Activated T-cell treated with anti-CD3 and anti-CD28 coated beads, Interleukin-2, amount 50 U/mL, for 72 hours (primary cell): Measurements from ENCODE around the gene SHISA9. TPM values are rescaled to one million over a fixed set of nuclear protein-coding genes. Genes with fewer than 3 reads are reported as not detected.

ENCODE experiments used
- ATAC-seq, 2 donors: fragments of 150-1000 bp; cut with Tn5 transposase; replicated peaks in 1 of 2; 2 replicates each; pipeline ENCODE4 v1.10.0; 2021; ENCODE audit warnings: moderate library complexity in 2 of 2, mild to moderate bottlenecking in 1 of 2
- DNase-seq, 2 donors: peaks; one replicate each; pipeline ENCODE4 v3.0.0; 2021 to 2022; ENCODE audit warnings: mixed read lengths in 1 of 2
- H3K27ac Mint-ChIP-seq: one replicate; pipeline ENCODE4 v1.8.0; 2022; ENCODE audit warnings: mild to moderate bottlenecking, moderate library complexity, mixed read lengths
- H3K27me3 Mint-ChIP-seq: one replicate; pipeline ENCODE4 v1.8.0; 2022; ENCODE audit warnings: low read depth, mixed read lengths
- H3K36me3 Mint-ChIP-seq, 2 donors: one replicate each; pipeline ENCODE4 v1.8.0; 2022; ENCODE audit warnings: mixed read lengths in 2 of 2, mild to moderate bottlenecking in 1 of 2; ENCODE audit not compliant: insufficient read depth in 2 of 2
- H3K4me1 Mint-ChIP-seq: one replicate; pipeline ENCODE4 v1.8.0; 2022; ENCODE audit warnings: low read depth, mixed read lengths
- H3K4me3 Mint-ChIP-seq, 2 donors: one replicate each; pipeline ENCODE4 v1.8.0; 2022; ENCODE audit warnings: mild to moderate bottlenecking in 2 of 2, mixed read lengths in 2 of 2, moderate library complexity in 2 of 2
- H3K9me3 Mint-ChIP-seq, 2 donors: one replicate each; pipeline ENCODE4 v1.8.0; 2022; ENCODE audit warnings: mixed read lengths in 2 of 2
- total RNA-seq, 2 donors: library from RNA; stranded (reverse); gene quantifications; one replicate each; pipeline ENCODE4 v1.2.3, GENCODE V29; 2022

SHISA9 gene
- total RNA-seq, 2 donors from 2014 or later: 0.14 TPM; not detected in 1

- Mint-ChIP-seq H3K9me3 (peaks cover 8 to 11% of the 10 kb centered on the region in 2 donors), H3K4me3 (no peak overlapping the region), H3K4me1 (no peaks in the 10 kb centered on the region), H3K27ac (no peak overlapping the region), H3K36me3 (no peaks in the 10 kb centered on the region), H3K27me3 (peaks cover 6% of the 10 kb centered on the region)
- DNase-seq: no peak
- ATAC-seq: no peak
These were observed 322.3 kb downstream of the SHISA9 start for GRCh38 chr16:13223666-13224065.

- Mint-ChIP-seq H3K4me1 (no peaks in the 10 kb centered on the region), H3K4me3 (no peak overlapping the region)
These were observed 327.6 kb downstream of the SHISA9 start for GRCh38 chr16:13229039-13229438.

GRCh38 chr16:13231365-13231764, 330.0 kb downstream of the SHISA9 start:
- H3K27ac Mint-ChIP-seq: no peak overlapping the region
- no peak overlapping the region for H3K4me3 Mint-ChIP-seq
- H3K27me3 Mint-ChIP-seq: peaks cover 6% of the 10 kb centered on the region
- H3K4me1 Mint-ChIP-seq: no peaks in the 10 kb centered on the region
- DNase-seq: no peak
- no peak for ATAC-seq
- H3K36me3 Mint-ChIP-seq: no peaks in the 10 kb centered on the region
- peaks cover 6 to 12% of the 10 kb centered on the region in 2 donors for H3K9me3 Mint-ChIP-seq

More at GRCh38 chr16:13229039-13229438, 327.6 kb downstream of the SHISA9 start:
- DNase-seq: no peak
- Mint-ChIP-seq H3K27me3 (peaks cover 6% of the 10 kb centered on the region), H3K36me3 (no peaks in the 10 kb centered on the region), H3K27ac (no peak overlapping the region), H3K9me3 (peaks cover 8 to 14% of the 10 kb centered on the region in 2 donors)
- no peak for ATAC-seq

GRCh38 chr16:13234999-13235398, 333.6 kb downstream of the SHISA9 start:
- Mint-ChIP-seq H3K9me3 (peaks cover 4 to 5% of the 10 kb centered on the region in 2 donors), H3K4me1 (no peaks in the 10 kb centered on the region), H3K4me3 (no peak overlapping the region), H3K36me3 (no peaks in the 10 kb centered on the region), H3K27ac (no peak overlapping the region), H3K27me3 (no peaks in the 10 kb centered on the region)
- no peak for ATAC-seq
- DNase-seq: no peak

- DNase-seq (no peak), ATAC-seq (no peak)
- Mint-ChIP-seq H3K36me3 (no peaks in the 10 kb centered on the region), H3K27ac (no peak overlapping the region), H3K4me1 (no peaks in the 10 kb centered on the region), H3K27me3 (no peaks in the 10 kb centered on the region), H3K9me3 (peaks cover 0 to 3% of the 10 kb centered on the region in 2 donors), H3K4me3 (no peak overlapping the region)
These were observed 334.9 kb downstream of the SHISA9 start for GRCh38 chr16:13236308-13236707.

- no peak overlapping the region for H3K27ac Mint-ChIP-seq
- no peak overlapping the region for H3K4me3 Mint-ChIP-seq
- no peaks in the 10 kb centered on the region for H3K27me3 Mint-ChIP-seq
- no peak for DNase-seq
- ATAC-seq: no peak
- H3K36me3 Mint-ChIP-seq: no peaks in the 10 kb centered on the region
- H3K4me1 Mint-ChIP-seq: no peaks in the 10 kb centered on the region
- H3K9me3 Mint-ChIP-seq: no peaks in the 10 kb centered on the region
These were observed 336.8 kb downstream of the SHISA9 start for GRCh38 chr16:13238182-13238581.

- ATAC-seq (no peak), DNase-seq (no peak)
- H3K9me3 Mint-ChIP-seq: no peaks in the 10 kb centered on the region
- H3K27ac Mint-ChIP-seq: no peak overlapping the region
- H3K4me1 Mint-ChIP-seq: no peaks in the 10 kb centered on the region
- H3K36me3 Mint-ChIP-seq: no peaks in the 10 kb centered on the region
- H3K27me3 Mint-ChIP-seq: no peaks in the 10 kb centered on the region
- no peak overlapping the region for H3K4me3 Mint-ChIP-seq
These were observed 340.8 kb downstream of the SHISA9 start for GRCh38 chr16:13242201-13242600.

DNA sequence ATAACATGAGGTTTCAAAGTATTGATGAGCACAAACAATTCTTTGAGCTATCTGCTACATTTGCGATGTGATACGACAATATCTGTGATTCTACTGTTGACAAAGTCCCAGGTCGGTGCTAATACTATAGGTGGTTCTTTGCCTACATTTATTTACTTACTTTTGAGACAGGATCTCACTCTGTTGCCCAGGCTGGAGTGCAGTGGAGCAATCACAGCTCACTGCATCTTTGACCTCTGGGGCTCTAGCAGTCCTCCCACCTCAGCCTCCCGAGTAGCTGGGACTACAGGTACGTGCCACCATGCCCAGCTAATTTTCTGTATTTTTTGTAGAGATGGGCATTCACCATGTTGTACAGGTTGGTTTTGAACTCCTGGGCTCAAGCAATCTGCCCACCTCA, 343.4 kb downstream of the SHISA9 start:
- Mint-ChIP-seq H3K27me3 (no peaks in the 10 kb centered on the region), H3K36me3 (no peaks in the 10 kb centered on the region), H3K4me3 (no peak overlapping the region)

GRCh38 chr16:13245713-13246377, 344.4 kb downstream of the SHISA9 start:
- Mint-ChIP-seq H3K9me3 (peaks cover 3% of the 10 kb centered on the region in 2 donors), H3K4me1 (no peaks in the 10 kb centered on the region), H3K4me3 (no peak overlapping the region), H3K27me3 (no peaks in the 10 kb centered on the region), H3K27ac (no peak overlapping the region), H3K36me3 (no peaks in the 10 kb centered on the region)
- DNase-seq (no peak), ATAC-seq (no peak)

More for the DNA sequence above, 343.4 kb downstream of the SHISA9 start:
- no peaks in the 10 kb centered on the region for H3K4me1 Mint-ChIP-seq
- DNase-seq (no peak), ATAC-seq (no peak)
- peaks cover 3% of the 10 kb centered on the region in 2 donors for H3K9me3 Mint-ChIP-seq
- H3K27ac Mint-ChIP-seq: no peak overlapping the region

DNA sequence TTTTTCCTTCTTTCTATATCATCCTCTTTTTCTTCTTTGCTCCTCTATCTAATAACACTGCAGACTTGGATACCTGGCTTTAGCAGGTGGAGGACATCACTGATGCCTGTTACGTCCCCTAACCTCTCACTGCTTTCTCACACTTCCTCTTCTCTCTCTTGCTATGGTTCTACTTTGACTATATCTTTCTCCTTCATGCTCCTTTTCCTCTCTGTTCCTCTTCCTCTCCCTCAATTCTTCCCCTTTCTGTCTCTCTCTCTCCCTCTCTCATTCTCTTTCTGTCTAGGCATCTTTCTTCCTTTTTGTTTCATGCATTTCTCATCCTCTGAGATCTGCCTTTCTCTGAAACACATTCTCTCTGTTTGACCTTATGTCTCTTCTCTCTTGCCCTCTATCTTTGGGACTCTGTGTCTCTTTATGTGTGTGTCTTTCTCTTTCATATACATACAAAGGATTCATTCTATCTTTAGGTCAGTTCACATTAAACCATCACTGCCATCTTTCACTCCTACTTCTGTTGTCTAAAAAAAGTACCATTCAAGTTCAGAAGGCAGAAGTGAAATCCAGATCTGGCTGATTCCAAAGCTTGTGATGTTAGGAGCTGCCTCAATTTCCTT, 353.7 kb downstream of the SHISA9 start:
- DNase-seq: no peak
- Mint-ChIP-seq H3K4me1 (no peaks in the 10 kb centered on the region), H3K27ac (no peak overlapping the region), H3K4me3 (no peak overlapping the region), H3K9me3 (peaks cover 3% of the 10 kb centered on the region in 2 donors), H3K27me3 (no peaks in the 10 kb centered on the region), H3K36me3 (peaks cover 0 to 2% of the 10 kb centered on the region in 2 donors)
- ATAC-seq: no peak

- H3K4me3 Mint-ChIP-seq: no peak overlapping the region
- H3K4me1 Mint-ChIP-seq: no peaks in the 10 kb centered on the region
- DNase-seq (no peak), ATAC-seq (no peak)
- peaks cover 5 to 6% of the 10 kb centered on the region in 2 donors for H3K36me3 Mint-ChIP-seq
- no peaks in the 10 kb centered on the region for H3K27me3 Mint-ChIP-seq
- no peak overlapping the region for H3K27ac Mint-ChIP-seq
- H3K9me3 Mint-ChIP-seq: peaks cover 4 to 14% of the 10 kb centered on the region in 2 donors
These were observed 361.1 kb downstream of the SHISA9 start for GRCh38 chr16:13262270-13263090.

DNA sequence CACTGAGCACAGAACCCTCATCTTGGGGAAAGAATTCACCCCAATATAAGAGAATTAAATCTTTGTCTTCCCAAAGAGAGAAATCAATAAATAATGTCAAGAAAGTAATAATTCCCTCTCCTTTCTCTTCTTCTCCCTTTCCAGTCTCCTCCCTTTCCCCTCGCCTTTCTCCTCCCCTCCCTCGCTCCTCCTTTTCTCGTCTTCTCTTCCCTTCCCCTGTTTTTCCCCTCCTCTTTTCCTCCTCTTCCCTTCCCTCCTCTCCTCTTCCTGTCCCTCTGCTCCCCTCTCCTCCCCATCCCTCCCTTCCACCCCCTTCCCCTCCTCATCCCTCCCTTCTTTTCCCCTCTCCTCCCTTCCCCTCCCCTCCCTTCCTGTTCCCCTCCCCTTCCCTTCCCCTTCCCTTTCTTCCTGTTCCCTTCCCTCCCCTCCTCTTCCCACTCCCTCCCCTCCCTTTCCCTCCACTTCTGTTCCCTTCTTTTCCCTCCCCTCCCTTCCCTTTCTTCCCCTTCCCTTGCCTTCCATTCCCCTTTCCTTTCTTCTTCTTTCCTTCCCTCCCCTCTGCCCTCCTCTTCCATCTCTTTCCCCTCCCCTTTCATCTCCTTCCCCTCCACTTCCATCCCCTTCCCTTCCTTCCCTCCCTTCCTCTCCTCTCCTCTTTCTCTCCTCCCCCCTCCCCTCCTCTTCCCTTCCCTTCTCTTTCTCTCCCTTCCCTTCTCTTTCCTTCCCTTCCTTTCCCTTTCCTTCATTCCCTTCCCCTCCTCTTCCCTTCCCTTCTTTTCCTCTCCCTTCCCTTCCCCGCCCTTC, 363.6 kb downstream of the SHISA9 start:
- ATAC-seq: no peak
- H3K27ac Mint-ChIP-seq: no peak overlapping the region
- peaks cover 4 to 16% of the 10 kb centered on the region in 2 donors for H3K9me3 Mint-ChIP-seq
- no peak for DNase-seq
- no peaks in the 10 kb centered on the region for H3K27me3 Mint-ChIP-seq
- H3K4me3 Mint-ChIP-seq: no peak overlapping the region
- H3K36me3 Mint-ChIP-seq: peaks cover 5 to 6% of the 10 kb centered on the region in 2 donors
- H3K4me1 Mint-ChIP-seq: no peaks in the 10 kb centered on the region
